AG04450 (cell line): ENCODE measurements around the gene RALGAPA1. TPM values are rescaled to one million over a fixed set of nuclear protein-coding genes. Genes with fewer than 3 reads are reported as not detected.

ENCODE experiments used
- CTCF ChIA-PET: fragments of 300-600, 350-600 bp; formaldehyde crosslinking; extraction: SDS; loops from one replicate; lab custom pipeline; 2022; ENCODE audit warnings: antibody characterized with exemption, inconsistent platforms; lab: Charles Lee
- POLR2A ChIA-PET: fragments of 350-600 bp; formaldehyde crosslinking; extraction: SDS; loops from one replicate; lab custom pipeline; 2021; ENCODE audit warnings: antibody characterized with exemption, inconsistent platforms; lab: Yijun Ruan, JAX
- DNase-seq: peaks from one replicate; pipeline ENCODE4 v3.0.0-alpha.2; 2011; ENCODE audit warnings: low read depth, low spot score
- H3K27ac ChIP-seq: one replicate; pipeline ENCODE4 v1.5.1; 2012; ENCODE audit warnings: low read depth, low read length, control low read depth
- H3K27me3 ChIP-seq: one replicate; pipeline ENCODE4 v1.6.0; 2012; ENCODE audit warnings: low read length; ENCODE audit not compliant: control insufficient read depth, insufficient read depth
- H3K4me3 ChIP-seq: 2 replicates; pipeline ENCODE4 v1.5.1; 2011; ENCODE audit warnings: mild to moderate bottlenecking, low read depth, low read length, control low read depth
- H3K9me3 ChIP-seq: 2 replicates; pipeline ENCODE4 v1.5.1; 2012; ENCODE audit warnings: low read length; ENCODE audit not compliant: control insufficient read depth, insufficient read depth
- CTCF ChIP-seq: IDR thresholded peaks from 2 replicates; pipeline ENCODE4 v1.5.1; 2011; ENCODE audit warnings: low read depth, low read length, control low read depth, inconsistent platforms
- polyA plus RNA-seq: library from polyadenylated mRNA; depleted of rRNA; stranded (reverse); fragments of >200 nt; gene quantifications from 2 replicates; pipeline ENCODE4 v1.2.3, GENCODE V29; 2011

The RALGAPA1 gene
- polyA plus RNA-seq, 1 experiment = 9.7 TPM

GRCh38 chr14:35715079-35715478 is 94.0 kb downstream of the RALGAPA1 start:
- ChIA-PET CTCF (interaction anchor here (1.0 kb wide), 1 partner anchor 28 kb away, joined by 3 read pairs; no protein-coding TSS in a partner anchor), POLR2A (no interaction called here)
- H3K9me3 ChIP-seq = no peaks in the 10 kb centered on the region
- H3K27ac ChIP-seq = no peak overlapping the region
- TF ChIP-seq CTCF = no peak
- no peaks in the 10 kb centered on the region for H3K27me3 ChIP-seq
- no peak overlapping the region for H3K4me3 ChIP-seq
- no peak for DNase-seq

- no peak for DNase-seq
- Histone ChIP-seq H3K9me3 (no peaks in the 10 kb centered on the region), H3K27me3 (no peaks in the 10 kb centered on the region), H3K4me3 (no peak overlapping the region), H3K27ac (no peak overlapping the region)
- POLR2A ChIA-PET = no interaction called here
- no peak for TF ChIP-seq CTCF
- CTCF ChIA-PET = no interaction called here
Measured at GRCh38 chr14:35712466-35712865, 96.6 kb downstream of the RALGAPA1 start.

GRCh38 chr14:35708062-35708461 is 101.0 kb downstream of the RALGAPA1 start:
- H3K27ac ChIP-seq = no peak overlapping the region
- no peak for TF ChIP-seq CTCF
- no peaks in the 10 kb centered on the region for H3K9me3 ChIP-seq
- H3K4me3 ChIP-seq = no peak overlapping the region
- no peak for DNase-seq
- ChIA-PET CTCF (interaction anchor here (1.9 kb wide), 1 partner anchor 21 kb away, joined by 5 read pairs; no protein-coding TSS in a partner anchor), POLR2A (no interaction called here)
- H3K27me3 ChIP-seq = no peaks in the 10 kb centered on the region

GRCh38 chr14:35705636-35706035 is 103.5 kb downstream of the RALGAPA1 start:
- Histone ChIP-seq H3K27ac (no peak overlapping the region), H3K4me3 (no peak overlapping the region), H3K27me3 (no peaks in the 10 kb centered on the region), H3K9me3 (no peaks in the 10 kb centered on the region)
- ChIA-PET CTCF (interaction anchor here (0.6 kb wide), 1 partner anchor 171 kb away, joined by 4 read pairs; no protein-coding TSS in a partner anchor), POLR2A (no interaction called here)
- no peak for TF ChIP-seq CTCF
- DNase-seq = no peak

GRCh38 chr14:35704793-35705493 is 104.2 kb downstream of the RALGAPA1 start:
- H3K4me3 ChIP-seq = no peak overlapping the region
- TF ChIP-seq CTCF = no peak
- no peaks in the 10 kb centered on the region for H3K9me3 ChIP-seq
- no peak overlapping the region for H3K27ac ChIP-seq
- ChIA-PET CTCF (interaction anchor here (0.6 to 1.0 kb wide), 2 partner anchors 170 to 266 kb away, joined by 3 to 4 read pairs; no protein-coding TSS in a partner anchor), POLR2A (no interaction called here)
- DNase-seq = no peak
- H3K27me3 ChIP-seq = no peaks in the 10 kb centered on the region
